GM12878 (cell line): ENCODE results near the gene FMN2.

ENCODE experiments used
- CTCF ChIP-seq, 3 experiments: IDR thresholded peaks in 2 of 3; conservative IDR thresholded peaks in 1 of 3; 2 replicates each; pipeline ENCODE4 v1.5.1; 2011; ENCODE audit warnings: low read depth in 3 of 3, low read length in 3 of 3, mild to moderate bottlenecking in 3 of 3, control low read depth in 2 of 3, moderate library complexity in 2 of 3, inconsistent platforms in 1 of 3, mixed read lengths in 1 of 3; ENCODE audit not compliant: control insufficient read depth in 2 of 3, insufficient read depth in 1 of 3; ENCODE audit errors: extremely low read depth in 1 of 3
- EZH2 ChIP-seq: IDR thresholded peaks from 2 replicates; pipeline ENCODE4 v1.6.1; 2012; ENCODE audit warnings: low read depth, mild to moderate bottlenecking, control low read depth, inconsistent platforms, low read length, borderline replicate concordance; ENCODE audit not compliant: control insufficient read depth
- MAX ChIP-seq: IDR thresholded peaks from 2 replicates; pipeline ENCODE4 v1.6.1; 2012; ENCODE audit warnings: low read depth, low read length, improper control_type of control experiment
- TAF1 ChIP-seq: IDR thresholded peaks from 2 replicates; pipeline ENCODE4 v1.6.1; 2011; ENCODE audit warnings: mild to moderate bottlenecking, low read depth, low read length, borderline replicate concordance

GRCh38 chr1:240237305-240237721 lies 145.6 kb downstream of the FMN2 start:
- TF ChIP-seq TAF1 (no peak), EZH2 (no peak), CTCF (IDR thresholded peaks at IDR 0.05 in 2 of 3, conservative IDR thresholded peaks at IDR 0.05 in 1 of 3; ENCODE audit: control insufficient read depth in 2 of 3, extremely low read depth in 1 of 3, insufficient read depth in 1 of 3, low read depth in 3 of 3, low read length in 3 of 3) (no peak), MAX (no peak)
